Measurements from ENCODE around the gene STK32B. TPM values are rescaled to one million over a fixed set of nuclear protein-coding genes. Genes with fewer than 3 reads are reported as not detected.

STK32B gene
- total and polyA plus RNA-seq, 2 donors (not counting 3 experiments of a cell fraction or from before 2014, with no cell fraction given) = 5.6 to 7.8 TPM

- Histone ChIP-seq H3K27ac (ENCODE audit: insufficient read depth, low read depth, low read length) (no peak overlapping the region), H3K36me3 (ENCODE audit: control insufficient read depth in 2 of 2, extremely low read depth in 1 of 2, insufficient read depth in 2 of 2, low read length in 2 of 2) (no peaks in the 10 kb centered on the region), H4K20me1 (replicated peaks; ENCODE audit: control insufficient read depth, extremely low read depth, insufficient read depth, low read length) (no peaks in the 10 kb centered on the region), H3K4me2 (ENCODE audit: insufficient read depth, low read length) (no peak overlapping the region), H3K9ac (replicated peaks; ENCODE audit: extremely low read depth, insufficient read depth, low read length) (no peak overlapping the region), H3K9me3 (replicated peaks; ENCODE audit: control insufficient read depth, insufficient read depth, low read length) (no peaks in the 10 kb centered on the region), H3K27me3 (ENCODE audit: control insufficient read depth in 2 of 2, insufficient read depth in 2 of 2, low read length in 2 of 2) (no peaks in the 10 kb centered on the region), H3K4me1 (ENCODE audit: control insufficient read depth, extremely low read depth, insufficient read depth, low read length) (no peaks in the 10 kb centered on the region), H3K79me2 (ENCODE audit: control insufficient read depth, insufficient read depth, low read length) (no peaks in the 10 kb centered on the region), H3K4me3 (replicated peaks in 1 of 3; ENCODE audit: insufficient read depth in 1 of 3, low read depth in 1 of 3, low read length in 3 of 3) (no peak overlapping the region), H2AFZ (ENCODE audit: low read depth, low read length) (no peak overlapping the region), H3K9me1 (replicated peaks; ENCODE audit: control insufficient read depth, extremely low read depth, insufficient read depth, low read length) (no peaks in the 10 kb centered on the region)
- FAIRE-seq (no peak), DNase-seq (ENCODE audit: low read depth, low spot score) (no peak)
- ChIA-PET POLR2A (no interaction called here), CTCF (no interaction called here)
- no peak for TF ChIP-seq FOS (IDR thresholded peaks at IDR 0.05; ENCODE audit: borderline replicate concordance, insufficient read depth, low read length)
- no peak for TF ChIP-seq EZH2 (IDR thresholded peaks at IDR 0.05; ENCODE audit: borderline replicate concordance, low read depth, low read length, severe bottlenecking)
- TF ChIP-seq MYC (IDR thresholded peaks at IDR 0.05; ENCODE audit: low read depth, low read length) = no peak
- TF ChIP-seq, protein P1, sequence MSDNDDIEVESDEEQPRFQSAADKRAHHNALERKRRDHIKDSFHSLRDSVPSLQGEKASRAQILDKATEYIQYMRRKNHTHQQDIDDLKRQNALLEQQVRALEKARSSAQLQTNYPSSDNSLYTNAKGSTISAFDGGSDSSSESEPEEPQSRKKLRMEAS (IDR thresholded peaks at IDR 0.05; ENCODE audit: insufficient read depth, insufficient read length) = no peak
- no peak for TF ChIP-seq CTCF (IDR thresholded peaks at IDR 0.05; ENCODE audit: extremely low read depth in 1 of 2, insufficient read depth in 1 of 2, low read depth in 1 of 2, low read length in 2 of 2)
- TF ChIP-seq POLR2A (IDR thresholded peaks at IDR 0.05; ENCODE audit: low read depth, low read length) = no peak
- TF ChIP-seq GATA2 (IDR thresholded peaks at IDR 0.05; ENCODE audit: insufficient read depth, insufficient read length, low read depth, low read length) = no peak
- TF ChIP-seq JUN (IDR thresholded peaks at IDR 0.05; ENCODE audit: borderline replicate concordance, insufficient read depth, insufficient read length, low read depth) = no peak
- TF ChIP-seq POLR2AphosphoS5 (IDR thresholded peaks at IDR 0.05; ENCODE audit: insufficient read depth, low read depth, low read length) = no peak
- dilution Hi-C loops (cut with MboI; ENCODE audit: extremely low pct_ligation_motif_present, low sequenced_read_pairs) (no loop called here), intact Hi-C loops (cut with micrococcal nuclease) (no loop called here)
- BruUV-seq (replicated peaks) = no TSS peak
Observed at GRCh38 chr4:5232549-5232948, 181.3 kb downstream of the STK32B start.

Measured in endothelial cell of umbilical vein (primary cell).